SU-DHL-6 (cell line): Measurements from ENCODE around the gene TFB1M.

Source experiments
- EZH2phosphoT487 ChIP-seq: fragments of 200-600 bp; sonication (generic), shearing (Covaris generic); conservative IDR thresholded peaks from 2 replicates; pipeline ENCODE4 v1.6.1; 2018; ENCODE audit warnings: mild to moderate bottlenecking, antibody characterized with exemption, low read length, moderate library complexity, mixed read lengths
- TF ChIP-seq, protein P1 (sequence below): fragments of 200-600 bp; sonication (generic); IDR thresholded peaks from one replicate; pipeline ENCODE4 v1.5.1; 2017; ENCODE audit warnings: antibody characterized with exemption, mild to moderate bottlenecking, low read length, moderate library complexity; ENCODE audit not compliant: insufficient read depth, poor library complexity, severe bottlenecking

DNA sequence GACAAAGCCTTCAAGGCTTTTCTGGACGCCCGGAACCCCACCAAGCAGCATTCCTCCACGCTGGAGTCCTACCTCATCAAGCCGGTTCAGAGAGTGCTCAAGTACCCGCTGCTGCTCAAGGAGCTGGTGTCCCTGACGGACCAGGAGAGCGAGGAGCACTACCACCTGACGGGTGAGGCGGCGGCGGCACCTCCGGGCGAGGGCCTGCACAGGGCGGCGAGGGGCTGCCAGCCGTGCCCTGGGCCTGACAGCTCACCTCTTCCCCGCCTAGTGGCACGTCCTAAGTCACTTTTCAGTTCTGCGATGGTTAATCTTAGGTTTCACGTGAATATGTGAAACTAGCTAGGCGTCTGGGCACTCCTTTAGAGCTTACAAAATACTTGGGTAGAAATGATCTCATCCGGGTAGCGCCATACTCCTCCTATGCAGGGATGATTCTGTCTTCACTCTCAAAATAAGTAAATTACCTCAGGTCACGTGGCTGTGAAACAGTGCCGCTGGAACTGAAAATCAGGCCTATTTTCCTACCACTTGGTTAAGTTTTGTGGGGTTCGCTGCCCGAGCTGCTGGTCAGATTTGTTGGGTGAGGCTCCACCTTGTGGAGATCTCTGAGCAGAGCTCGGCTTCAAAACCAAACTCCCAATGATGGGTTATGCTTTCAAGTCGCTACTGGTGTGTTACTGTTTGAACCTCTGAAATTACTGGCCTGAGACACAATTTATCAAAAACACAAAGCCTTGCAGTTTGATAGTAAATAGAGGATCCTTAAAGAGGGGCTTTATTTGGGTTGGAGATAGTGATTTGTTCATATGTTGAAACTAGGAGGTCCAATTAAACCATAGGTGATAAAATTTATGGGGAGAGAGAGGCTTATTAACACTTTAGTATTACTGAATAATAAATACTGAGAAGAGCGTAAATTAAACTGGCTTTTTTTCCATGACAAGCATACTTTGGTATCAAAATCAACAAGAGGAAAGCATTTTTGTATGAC lies 66.0 kb downstream of the TFB1M start:
- TF ChIP-seq, protein P1, sequence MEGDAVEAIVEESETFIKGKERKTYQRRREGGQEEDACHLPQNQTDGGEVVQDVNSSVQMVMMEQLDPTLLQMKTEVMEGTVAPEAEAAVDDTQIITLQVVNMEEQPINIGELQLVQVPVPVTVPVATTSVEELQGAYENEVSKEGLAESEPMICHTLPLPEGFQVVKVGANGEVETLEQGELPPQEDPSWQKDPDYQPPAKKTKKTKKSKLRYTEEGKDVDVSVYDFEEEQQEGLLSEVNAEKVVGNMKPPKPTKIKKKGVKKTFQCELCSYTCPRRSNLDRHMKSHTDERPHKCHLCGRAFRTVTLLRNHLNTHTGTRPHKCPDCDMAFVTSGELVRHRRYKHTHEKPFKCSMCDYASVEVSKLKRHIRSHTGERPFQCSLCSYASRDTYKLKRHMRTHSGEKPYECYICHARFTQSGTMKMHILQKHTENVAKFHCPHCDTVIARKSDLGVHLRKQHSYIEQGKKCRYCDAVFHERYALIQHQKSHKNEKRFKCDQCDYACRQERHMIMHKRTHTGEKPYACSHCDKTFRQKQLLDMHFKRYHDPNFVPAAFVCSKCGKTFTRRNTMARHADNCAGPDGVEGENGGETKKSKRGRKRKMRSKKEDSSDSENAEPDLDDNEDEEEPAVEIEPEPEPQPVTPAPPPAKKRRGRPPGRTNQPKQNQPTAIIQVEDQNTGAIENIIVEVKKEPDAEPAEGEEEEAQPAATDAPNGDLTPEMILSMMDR = peak; percentile 68
- TF ChIP-seq EZH2phosphoT487 = no peak
